ENCODE results near the gene RNASE1. TPM values are rescaled to one million over a fixed set of nuclear protein-coding genes. Genes with fewer than 3 reads are reported as not detected.

The RNASE1 gene
- 0.15 to 0.45 TPM (median 0.30 TPM) in 5 replicates for total RNA-seq (2022; extraction: Qiagen RNA extraction)

DNA sequence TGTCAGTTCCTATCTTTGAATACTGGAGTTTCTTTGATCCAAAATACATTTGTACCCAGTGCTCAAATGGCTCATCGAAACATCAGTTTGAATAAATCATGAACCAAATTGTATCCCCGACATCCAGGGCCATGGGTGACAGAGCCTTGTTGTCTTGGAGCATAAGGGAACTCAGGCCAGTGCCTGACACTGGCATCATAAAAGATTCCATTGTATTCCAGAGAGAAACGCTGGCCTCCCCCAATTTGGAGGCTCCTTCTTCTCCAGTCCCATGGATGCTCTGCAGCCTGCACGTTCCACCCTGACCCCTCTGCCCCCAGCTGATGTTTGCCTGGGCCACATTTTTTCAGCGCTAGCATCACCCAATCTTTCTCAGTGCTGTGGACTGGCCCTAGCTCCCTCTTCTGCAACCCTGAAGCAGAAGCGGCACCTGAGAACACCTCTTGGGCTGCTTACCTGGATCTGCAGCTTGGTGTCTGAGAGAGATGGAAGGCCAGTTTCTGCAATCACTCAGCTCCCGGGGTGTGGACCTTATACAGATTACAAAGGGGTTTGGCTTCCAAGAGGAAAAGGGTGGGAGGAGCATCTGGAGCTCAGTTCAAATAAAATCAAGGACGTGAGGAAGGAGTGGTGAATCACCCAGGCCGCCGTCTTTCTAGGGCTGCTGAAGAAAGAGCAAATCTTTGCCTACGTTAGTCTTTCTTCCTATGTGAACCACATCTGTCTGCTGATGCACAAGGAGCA lies at the start of gene RNASE1:
TSS of gene RNASE1 (minus strand) at position 504 of the 744 bp plus-strand sequence. CDS start 776 bp downstream, outside the sequence.

Other genes with a start within 250 kb of the RNASE1 start
- not detected in 5 replicates for gene RNASE9, start 241.8 kb downstream of the RNASE1 start, total RNA-seq (2022; extraction: Qiagen RNA extraction)
- not detected in 5 replicates for gene RNASE11, start 214.8 kb downstream of the RNASE1 start, total RNA-seq (2022; extraction: Qiagen RNA extraction)
- not detected in 5 replicates for gene RNASE12, start 211.5 kb downstream of the RNASE1 start, total RNA-seq (2022; extraction: Qiagen RNA extraction)
- gene OR6S1, start 161.2 kb downstream of the RNASE1 start, total RNA-seq (2022; extraction: Qiagen RNA extraction) = not detected in 5 replicates
- gene RNASE4, start 118.3 kb downstream of the RNASE1 start, total RNA-seq (2022; extraction: Qiagen RNA extraction) = 5.4 to 9.5 TPM (median 8.4 TPM) in 5 replicates
- gene ANG, start 114.1 kb downstream of the RNASE1 start, total RNA-seq (2022; extraction: Qiagen RNA extraction) = 7.0 to 11.3 TPM (median 9.3 TPM) in 5 replicates
- not detected in 5 replicates for gene EDDM3A, start 57.0 kb downstream of the RNASE1 start, total RNA-seq (2022; extraction: Qiagen RNA extraction)
- gene EDDM3B, start 34.4 kb downstream of the RNASE1 start, total RNA-seq (2022; extraction: Qiagen RNA extraction) = not detected in 5 replicates
- not detected in 5 replicates for gene RNASE6, start 21.6 kb downstream of the RNASE1 start, total RNA-seq (2022; extraction: Qiagen RNA extraction)
- not detected in 5 replicates for gene RNASE3, start 88.5 kb upstream of the RNASE1 start, total RNA-seq (2022; extraction: Qiagen RNA extraction)
- not detected in 5 replicates for gene RNASE2, start 152.6 kb upstream of the RNASE1 start, total RNA-seq (2022; extraction: Qiagen RNA extraction)
- 64.2 to 74.5 TPM (median 71.2 TPM) in 5 replicates for gene METTL17, start 187.1 kb upstream of the RNASE1 start, total RNA-seq (2022; extraction: Qiagen RNA extraction)
- gene SLC39A2, start 196.4 kb upstream of the RNASE1 start, total RNA-seq (2022; extraction: Qiagen RNA extraction) = not detected in 5 replicates
- 2.1 to 3.3 TPM (median 2.6 TPM) in 5 replicates for gene NDRG2, start 222.2 kb upstream of the RNASE1 start, total RNA-seq (2022; extraction: Qiagen RNA extraction)
- not detected in 5 replicates for gene TPPP2, start 227.4 kb upstream of the RNASE1 start, total RNA-seq (2022; extraction: Qiagen RNA extraction)
- gene RNASE13, start 232.0 kb upstream of the RNASE1 start, total RNA-seq (2022; extraction: Qiagen RNA extraction) = not detected in 5 replicates
- not detected in 5 replicates for gene RNASE7, start 239.5 kb upstream of the RNASE1 start, total RNA-seq (2022; extraction: Qiagen RNA extraction)